ENCODE results near the gene PGA4. TPM values are rescaled to one million over a fixed set of nuclear protein-coding genes. Genes with fewer than 3 reads are reported as not detected.
"Not testable (repeated sequence)": the region's sequence is repeated elsewhere in the genome, so short reads cannot be mapped to it uniquely, and the experiment has no call there.

PGA4 gene
- total RNA-seq, 2 experiments from 2014 or later: not detected

DNA sequence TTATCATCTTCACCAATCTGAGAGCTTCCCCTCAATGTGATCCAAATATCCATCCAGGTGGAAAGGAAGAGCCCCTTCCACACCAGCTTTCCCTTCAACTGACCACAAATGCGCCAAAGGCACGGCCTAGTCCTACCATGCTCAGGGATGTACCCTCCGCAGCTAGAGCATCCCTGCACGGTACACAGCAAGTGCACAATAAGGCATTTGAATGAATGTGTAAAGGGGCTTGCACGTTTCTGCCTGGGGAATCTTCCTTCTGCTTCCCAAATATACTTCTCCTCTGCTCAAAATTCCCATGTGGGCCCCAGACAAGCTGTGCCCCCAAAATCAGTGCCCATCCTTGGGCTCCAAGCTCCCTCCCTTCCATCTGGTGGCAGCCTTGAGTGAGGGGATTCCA, 3.1 kb upstream of the PGA4 start:
- H3K27ac Mint-ChIP-seq; H3K36me3 Mint-ChIP-seq (ENCODE audit: low read depth); H3K4me1 ChIP-seq (ENCODE audit: insufficient read depth, low read length); H3K4me1 Mint-ChIP-seq (ENCODE audit: low read depth); CTCF ChIA-PET; H3K9me3 ChIP-seq (ENCODE audit: control insufficient read depth in 1 of 2, insufficient read depth in 1 of 2, low read length in 2 of 2); intact Hi-C loops (cut with DNase I, micrococcal nuclease); H3K27me3 ChIP-seq (ENCODE audit: control insufficient read depth in 1 of 2, insufficient read depth in 2 of 2, low read length in 2 of 2); H3K27ac ChIP-seq (ENCODE audit: low read depth in 1 of 2, low read length in 2 of 2); H3K4me3 Mint-ChIP-seq; H3K9me3 Mint-ChIP-seq; POLR2A ChIA-PET; H3K27me3 Mint-ChIP-seq; H3K36me3 ChIP-seq (ENCODE audit: insufficient read depth, low read length); H3K4me3 ChIP-seq (ENCODE audit: low read length); ATAC-seq (ENCODE audit: poor library complexity); DNase-seq: not testable (repeated sequence)

DNA sequence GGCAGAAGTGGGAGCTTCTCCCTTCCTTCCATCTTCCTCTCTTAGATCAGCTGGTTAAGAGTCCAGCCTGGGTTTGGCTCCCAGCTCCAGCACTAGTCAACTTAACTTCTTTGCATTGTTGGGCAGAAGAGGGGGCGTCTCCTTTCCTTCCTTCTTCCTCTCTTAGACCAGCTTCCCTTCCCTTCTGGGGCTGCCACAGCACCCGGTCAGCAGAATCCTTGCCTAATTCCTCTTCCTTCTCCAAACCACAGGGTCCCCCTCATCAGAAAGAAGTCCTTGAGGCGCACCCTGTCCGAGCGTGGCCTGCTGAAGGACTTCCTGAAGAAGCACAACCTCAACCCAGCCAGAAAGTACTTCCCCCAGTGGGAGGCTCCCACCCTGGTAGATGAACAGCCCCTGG, 545 bp downstream of the PGA4 start:
- H3K4me3 ChIP-seq (ENCODE audit: low read length); H3K27ac ChIP-seq (ENCODE audit: low read depth in 1 of 2, low read length in 2 of 2); H3K27me3 ChIP-seq (ENCODE audit: control insufficient read depth in 1 of 2, insufficient read depth in 2 of 2, low read length in 2 of 2); intact Hi-C loops (cut with DNase I, micrococcal nuclease); H3K36me3 Mint-ChIP-seq (ENCODE audit: low read depth); H3K4me1 ChIP-seq (ENCODE audit: insufficient read depth, low read length); H3K27ac Mint-ChIP-seq; POLR2A ChIA-PET; ATAC-seq (ENCODE audit: poor library complexity); H3K9me3 ChIP-seq (ENCODE audit: control insufficient read depth in 1 of 2, insufficient read depth in 1 of 2, low read length in 2 of 2); H3K4me1 Mint-ChIP-seq (ENCODE audit: low read depth); H3K4me3 Mint-ChIP-seq; H3K27me3 Mint-ChIP-seq; H3K9me3 Mint-ChIP-seq; DNase-seq; H3K36me3 ChIP-seq (ENCODE audit: insufficient read depth, low read length); CTCF ChIA-PET: not testable (repeated sequence)

DNA sequence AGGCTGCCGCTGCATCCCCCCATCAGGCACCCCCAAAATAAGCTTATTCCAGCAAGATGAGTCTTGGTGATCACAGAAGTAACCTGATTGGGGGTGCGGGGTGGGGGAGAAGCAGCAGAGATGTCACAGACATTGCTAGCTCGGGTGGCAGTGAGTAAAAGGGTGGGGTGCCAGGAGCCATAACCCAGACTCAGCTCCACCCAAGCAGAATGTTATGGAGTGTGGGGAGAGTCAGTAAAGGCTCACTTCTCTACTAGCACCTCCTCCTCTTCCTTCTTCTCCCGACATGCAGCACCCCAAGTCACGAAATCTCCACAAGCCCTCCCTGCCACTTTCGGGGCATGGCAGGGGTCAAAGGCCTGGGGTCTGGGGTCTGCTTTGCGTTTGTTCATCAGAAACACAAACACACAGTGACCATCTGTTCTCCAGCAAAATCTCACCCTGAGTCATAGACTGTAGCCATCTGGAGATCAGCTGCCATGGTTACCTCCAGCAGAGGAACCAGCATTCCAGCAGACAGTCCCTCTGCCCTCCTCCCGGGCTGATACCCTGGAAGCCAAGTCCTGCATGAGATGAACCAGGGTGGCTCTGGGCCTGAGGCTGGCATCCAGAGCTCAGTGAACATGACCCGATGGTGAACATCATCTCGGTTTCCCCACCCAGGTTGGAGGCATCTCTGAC, 4.5 kb downstream of the PGA4 start:
- POLR2A ChIA-PET; ATAC-seq (ENCODE audit: poor library complexity); H3K9me3 Mint-ChIP-seq; H3K36me3 ChIP-seq (ENCODE audit: insufficient read depth, low read length); H3K27ac Mint-ChIP-seq; H3K4me3 Mint-ChIP-seq; H3K9me3 ChIP-seq (ENCODE audit: control insufficient read depth in 1 of 2, insufficient read depth in 1 of 2, low read length in 2 of 2); H3K4me3 ChIP-seq (ENCODE audit: low read length); intact Hi-C loops (cut with DNase I, micrococcal nuclease); DNase-seq; H3K4me1 Mint-ChIP-seq (ENCODE audit: low read depth); H3K27ac ChIP-seq (ENCODE audit: low read depth in 1 of 2, low read length in 2 of 2); H3K27me3 ChIP-seq (ENCODE audit: control insufficient read depth in 1 of 2, insufficient read depth in 2 of 2, low read length in 2 of 2); CTCF ChIA-PET; H3K36me3 Mint-ChIP-seq (ENCODE audit: low read depth); H3K4me1 ChIP-seq (ENCODE audit: insufficient read depth, low read length); H3K27me3 Mint-ChIP-seq: not testable (repeated sequence)

DNA sequence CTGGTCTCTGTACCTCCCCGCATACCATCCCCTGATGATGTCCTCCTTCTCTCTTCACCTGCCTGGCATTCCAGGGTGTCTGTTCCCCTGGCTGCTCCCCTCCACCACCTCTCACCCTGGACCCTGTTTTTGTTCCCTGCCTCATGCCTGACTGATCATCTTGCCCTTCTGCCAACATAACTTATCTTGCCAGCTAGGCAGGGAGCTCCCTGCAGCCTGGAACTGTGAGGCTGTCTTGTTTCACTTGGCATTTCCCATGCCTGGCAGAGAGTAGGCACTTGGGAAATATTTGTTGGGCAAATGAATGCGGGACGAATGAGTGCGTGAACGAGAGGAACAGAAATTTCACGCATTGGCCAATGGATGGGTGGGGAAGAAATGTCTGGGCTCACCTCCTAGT, 7.3 kb downstream of the PGA4 start:
- H3K9me3 ChIP-seq (ENCODE audit: control insufficient read depth in 1 of 2, insufficient read depth in 1 of 2, low read length in 2 of 2); POLR2A ChIA-PET; H3K4me3 Mint-ChIP-seq; ATAC-seq (ENCODE audit: poor library complexity); H3K36me3 ChIP-seq (ENCODE audit: insufficient read depth, low read length); H3K4me1 Mint-ChIP-seq (ENCODE audit: low read depth); CTCF ChIA-PET; H3K27me3 ChIP-seq (ENCODE audit: control insufficient read depth in 1 of 2, insufficient read depth in 2 of 2, low read length in 2 of 2); H3K27ac ChIP-seq (ENCODE audit: low read depth in 1 of 2, low read length in 2 of 2); H3K27me3 Mint-ChIP-seq; H3K4me3 ChIP-seq (ENCODE audit: low read length); H3K27ac Mint-ChIP-seq; H3K4me1 ChIP-seq (ENCODE audit: insufficient read depth, low read length); DNase-seq; intact Hi-C loops (cut with DNase I, micrococcal nuclease); H3K9me3 Mint-ChIP-seq; H3K36me3 Mint-ChIP-seq (ENCODE audit: low read depth): not testable (repeated sequence)

DNA sequence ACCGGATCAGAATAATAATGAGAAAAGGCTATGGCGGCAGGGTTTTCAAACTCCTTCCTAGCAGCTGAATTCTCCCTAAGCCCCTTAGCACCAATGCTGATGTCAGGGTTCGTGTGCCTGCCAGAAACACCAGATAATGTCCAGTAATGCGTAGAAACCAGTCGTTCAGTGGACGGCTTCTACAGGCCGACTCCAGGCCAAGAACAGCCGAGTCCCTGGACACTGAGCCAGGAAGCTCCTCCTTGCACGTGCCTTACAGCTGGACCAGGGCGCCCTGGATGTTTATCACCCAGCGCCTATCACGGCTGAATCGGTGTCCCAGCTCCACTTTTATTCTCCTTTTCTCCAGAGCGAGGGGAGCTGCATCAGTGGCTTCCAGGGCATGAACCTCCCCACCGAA, 8.9 kb downstream of the PGA4 start:
- H3K9me3 Mint-ChIP-seq; H3K36me3 ChIP-seq (ENCODE audit: insufficient read depth, low read length); H3K4me3 Mint-ChIP-seq; ATAC-seq (ENCODE audit: poor library complexity); CTCF ChIA-PET; POLR2A ChIA-PET; H3K9me3 ChIP-seq (ENCODE audit: control insufficient read depth in 1 of 2, insufficient read depth in 1 of 2, low read length in 2 of 2); H3K27me3 ChIP-seq (ENCODE audit: control insufficient read depth in 1 of 2, insufficient read depth in 2 of 2, low read length in 2 of 2); H3K4me1 Mint-ChIP-seq (ENCODE audit: low read depth); H3K27ac ChIP-seq (ENCODE audit: low read depth in 1 of 2, low read length in 2 of 2); H3K27me3 Mint-ChIP-seq; H3K36me3 Mint-ChIP-seq (ENCODE audit: low read depth); H3K4me1 ChIP-seq (ENCODE audit: insufficient read depth, low read length); DNase-seq; H3K4me3 ChIP-seq (ENCODE audit: low read length); intact Hi-C loops (cut with DNase I, micrococcal nuclease); H3K27ac Mint-ChIP-seq: not testable (repeated sequence)

DNA sequence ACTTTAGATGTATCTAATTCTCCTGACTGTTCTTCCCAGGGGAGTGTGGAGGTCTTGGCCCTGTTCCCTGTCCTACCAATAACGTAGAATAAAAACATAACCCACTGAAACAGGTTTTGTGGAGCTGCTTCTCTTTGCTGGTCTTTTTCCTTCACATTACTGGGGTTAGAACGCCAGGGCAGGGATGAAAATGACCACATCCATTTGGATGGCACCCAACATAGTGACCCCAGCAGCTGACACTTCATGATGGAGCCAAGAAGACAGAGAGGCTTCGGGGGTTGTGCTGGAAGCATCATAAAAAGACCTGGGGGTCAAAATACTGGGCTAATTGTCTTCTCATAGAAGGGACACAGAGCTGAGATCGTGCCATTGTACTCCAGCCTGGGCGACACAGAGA, 9.4 kb downstream of the PGA4 start:
- H3K4me3 ChIP-seq (ENCODE audit: low read length); intact Hi-C loops (cut with DNase I, micrococcal nuclease); H3K9me3 ChIP-seq (ENCODE audit: control insufficient read depth in 1 of 2, insufficient read depth in 1 of 2, low read length in 2 of 2); H3K4me1 Mint-ChIP-seq (ENCODE audit: low read depth); H3K27ac Mint-ChIP-seq; H3K27ac ChIP-seq (ENCODE audit: low read depth in 1 of 2, low read length in 2 of 2); H3K36me3 ChIP-seq (ENCODE audit: insufficient read depth, low read length); H3K4me1 ChIP-seq (ENCODE audit: insufficient read depth, low read length); ATAC-seq (ENCODE audit: poor library complexity); POLR2A ChIA-PET; H3K36me3 Mint-ChIP-seq (ENCODE audit: low read depth); DNase-seq; H3K9me3 Mint-ChIP-seq; CTCF ChIA-PET; H3K27me3 Mint-ChIP-seq; H3K27me3 ChIP-seq (ENCODE audit: control insufficient read depth in 1 of 2, insufficient read depth in 2 of 2, low read length in 2 of 2); H3K4me3 Mint-ChIP-seq: not testable (repeated sequence)

DNA sequence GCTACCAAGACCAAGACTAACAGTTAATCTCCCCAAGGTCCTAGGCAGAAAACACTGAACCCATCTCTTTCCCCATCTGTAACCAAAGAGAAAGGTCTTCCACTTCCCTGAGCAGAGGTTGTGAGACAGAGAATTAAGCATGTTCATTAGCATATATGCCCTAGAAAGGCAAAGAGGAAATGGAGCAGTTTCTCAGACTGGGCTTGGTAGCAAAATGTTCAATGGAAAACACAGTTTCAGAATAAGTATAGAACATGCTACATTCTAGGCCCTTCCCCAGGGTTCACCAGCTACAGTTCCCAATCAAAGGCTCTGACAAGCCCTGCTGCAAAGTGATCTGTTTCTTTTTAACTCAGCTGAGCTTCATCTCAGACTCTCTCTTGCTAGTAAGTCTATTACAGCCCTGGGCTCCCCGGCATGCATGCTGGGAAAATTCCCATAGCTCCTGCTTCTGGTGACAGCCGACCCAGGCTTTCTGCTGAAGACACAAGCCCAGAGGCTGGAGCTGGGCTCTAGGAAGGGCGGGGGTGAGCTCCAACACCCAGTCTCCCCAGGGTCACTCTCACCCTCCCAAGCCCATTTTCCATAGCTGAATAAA, 10.5 kb downstream of the PGA4 start:
- H3K4me1 Mint-ChIP-seq (ENCODE audit: low read depth); H3K27me3 Mint-ChIP-seq; H3K4me3 ChIP-seq (ENCODE audit: low read length); H3K27ac ChIP-seq (ENCODE audit: low read depth in 1 of 2, low read length in 2 of 2); H3K9me3 ChIP-seq (ENCODE audit: control insufficient read depth in 1 of 2, insufficient read depth in 1 of 2, low read length in 2 of 2); DNase-seq; CTCF ChIA-PET; H3K9me3 Mint-ChIP-seq; H3K4me3 Mint-ChIP-seq; H3K36me3 ChIP-seq (ENCODE audit: insufficient read depth, low read length); intact Hi-C loops (cut with DNase I, micrococcal nuclease); H3K27ac Mint-ChIP-seq; ATAC-seq (ENCODE audit: poor library complexity); H3K4me1 ChIP-seq (ENCODE audit: insufficient read depth, low read length); H3K36me3 Mint-ChIP-seq (ENCODE audit: low read depth); H3K27me3 ChIP-seq (ENCODE audit: control insufficient read depth in 1 of 2, insufficient read depth in 2 of 2, low read length in 2 of 2); POLR2A ChIA-PET: not testable (repeated sequence)

Data from CD4-positive, alpha-beta T cell (primary cell).